ENCODE measurements around the gene MAP1LC3B2. TPM values are rescaled to one million over a fixed set of nuclear protein-coding genes. Genes with fewer than 3 reads are reported as not detected.

Gene MAP1LC3B2
- total RNA-seq, 4 donors from 2014 or later = 1.1 to 1.8 (median 1.8) TPM; not detected in 1

GRCh38 chr12:116591855-116592637 is 32.9 kb downstream of the MAP1LC3B2 start:
- Histone ChIP-seq H3K4me3 (peak overlapping the region in 1 of 2 donors; percentile 16), H3K36me3 (no peaks in the 10 kb centered on the region), H3K4me1 (peaks cover 0 to 35% (median 14%) of the 10 kb centered on the region in 3 donors), H3K27ac (peak overlapping the region in 3 of 4 donors; percentile 60 to 76 (median 73)), H3K9me3 (no peaks in the 10 kb centered on the region), H3K27me3 (no peaks in the 10 kb centered on the region)
- WGBS, 2 donors (ENCODE audit: low coverage in 1 of 2) = 27 to 80% methylated on average over 1 to 5 of the region's 11 CpGs
- TF ChIP-seq POLR2AphosphoS5 (IDR thresholded peaks at IDR 0.05) (peak; percentile 96), POLR2A (IDR thresholded peaks at IDR 0.05) (no peak)
- TF ChIP-seq, protein P1, sequence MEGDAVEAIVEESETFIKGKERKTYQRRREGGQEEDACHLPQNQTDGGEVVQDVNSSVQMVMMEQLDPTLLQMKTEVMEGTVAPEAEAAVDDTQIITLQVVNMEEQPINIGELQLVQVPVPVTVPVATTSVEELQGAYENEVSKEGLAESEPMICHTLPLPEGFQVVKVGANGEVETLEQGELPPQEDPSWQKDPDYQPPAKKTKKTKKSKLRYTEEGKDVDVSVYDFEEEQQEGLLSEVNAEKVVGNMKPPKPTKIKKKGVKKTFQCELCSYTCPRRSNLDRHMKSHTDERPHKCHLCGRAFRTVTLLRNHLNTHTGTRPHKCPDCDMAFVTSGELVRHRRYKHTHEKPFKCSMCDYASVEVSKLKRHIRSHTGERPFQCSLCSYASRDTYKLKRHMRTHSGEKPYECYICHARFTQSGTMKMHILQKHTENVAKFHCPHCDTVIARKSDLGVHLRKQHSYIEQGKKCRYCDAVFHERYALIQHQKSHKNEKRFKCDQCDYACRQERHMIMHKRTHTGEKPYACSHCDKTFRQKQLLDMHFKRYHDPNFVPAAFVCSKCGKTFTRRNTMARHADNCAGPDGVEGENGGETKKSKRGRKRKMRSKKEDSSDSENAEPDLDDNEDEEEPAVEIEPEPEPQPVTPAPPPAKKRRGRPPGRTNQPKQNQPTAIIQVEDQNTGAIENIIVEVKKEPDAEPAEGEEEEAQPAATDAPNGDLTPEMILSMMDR (IDR thresholded peaks at IDR 0.05) = peak in 1 of 4 experiments; percentile 3
- peak; percentile 65 for ATAC-seq

DNA sequence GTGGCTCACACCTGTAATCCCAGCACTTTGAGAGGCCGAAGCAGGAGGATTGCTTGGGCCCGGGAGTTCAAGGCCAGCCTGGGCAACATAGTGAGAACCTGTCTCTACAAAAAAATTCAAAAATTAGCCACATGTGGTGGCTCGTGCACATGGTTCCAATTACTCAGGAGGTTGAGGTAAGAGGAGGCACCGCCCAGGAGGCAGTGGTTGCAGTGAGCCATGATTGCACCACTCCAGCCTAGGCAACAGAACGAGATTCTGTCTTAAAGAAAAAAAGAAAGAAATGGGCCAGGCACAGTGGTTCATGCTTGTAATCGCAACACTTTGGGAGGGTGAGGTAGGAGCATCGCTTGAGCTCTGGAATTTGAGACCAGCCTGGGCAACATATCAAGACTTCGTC is 33.5 kb downstream of the MAP1LC3B2 start:
- peak overlapping the region in 3 of 4 donors; percentile 60 to 76 (median 73) for H3K27ac ChIP-seq
- H3K27me3 ChIP-seq = no peaks in the 10 kb centered on the region
- peak; percentile 42 for ATAC-seq
- TF ChIP-seq EP300 (IDR thresholded peaks at IDR 0.05) = no peak
- WGBS, 2 donors (ENCODE audit: low coverage in 1 of 2) = 91 to 94% methylated on average over 5 of the region's 8 CpGs
- no peaks in the 10 kb centered on the region for H3K36me3 ChIP-seq
- peaks cover 0 to 35% (median 14%) of the 10 kb centered on the region in 3 donors for H3K4me1 ChIP-seq
- H3K4me3 ChIP-seq = no peak overlapping the region
- no peaks in the 10 kb centered on the region for H3K9me3 ChIP-seq

- H3K4me3 ChIP-seq = no peak overlapping the region
- no peaks in the 10 kb centered on the region for H3K36me3 ChIP-seq
- WGBS, 2 donors (ENCODE audit: low coverage in 1 of 2) = 82 to 93% methylated on average over 11 to 12 of the region's 12 CpGs
- H3K9me3 ChIP-seq = no peaks in the 10 kb centered on the region
- TF ChIP-seq POLR2A (IDR thresholded peaks at IDR 0.05) = no peak
- TF ChIP-seq EP300 (IDR thresholded peaks at IDR 0.05) = no peak
- TF ChIP-seq, protein P1 (IDR thresholded peaks at IDR 0.05) = no peak
- TF ChIP-seq POLR2AphosphoS5 (IDR thresholded peaks at IDR 0.05) = no peak
- H3K4me1 ChIP-seq = peaks cover 0 to 50% (median 23%) of the 10 kb centered on the region in 3 donors
- no peak for ATAC-seq
- H3K27ac ChIP-seq = no peak overlapping the region
- no peaks in the 10 kb centered on the region for H3K27me3 ChIP-seq
Measured at GRCh38 chr12:116594325-116595038, 35.3 kb downstream of the MAP1LC3B2 start.

- TF ChIP-seq POLR2AphosphoS5 (IDR thresholded peaks at IDR 0.05) (peak; percentile 51), EP300 (IDR thresholded peaks at IDR 0.05) (no peak)
- Histone ChIP-seq H3K27ac (no peak overlapping the region), H3K27me3 (no peaks in the 10 kb centered on the region), H3K36me3 (no peaks in the 10 kb centered on the region), H3K4me3 (no peak overlapping the region), H3K4me1 (peaks cover 0 to 57% (median 27%) of the 10 kb centered on the region in 3 donors), H3K9me3 (no peaks in the 10 kb centered on the region)
- ATAC-seq = no peak
- WGBS, 2 donors (ENCODE audit: low coverage in 1 of 2) = 0% methylated on average over 1 of the region's 1 CpG; no CpG with 5 or more reads in 1 of the 2 donors
Measured at GRCh38 chr12:116595186-116595585, 36.0 kb downstream of the MAP1LC3B2 start.

GRCh38 chr12:116595672-116596071 is 36.5 kb downstream of the MAP1LC3B2 start:
- no peak overlapping the region for H3K4me3 ChIP-seq
- TF ChIP-seq, protein P1 (IDR thresholded peaks at IDR 0.05) = no peak
- TF ChIP-seq POLR2AphosphoS5 (IDR thresholded peaks at IDR 0.05) = no peak
- no peak for TF ChIP-seq EP300 (IDR thresholded peaks at IDR 0.05)
- TF ChIP-seq POLR2A (IDR thresholded peaks at IDR 0.05) = no peak
- no peak for ATAC-seq
- no peak overlapping the region for H3K27ac ChIP-seq
- no peaks in the 10 kb centered on the region for H3K27me3 ChIP-seq
- H3K4me1 ChIP-seq = peaks cover 0 to 58% (median 27%) of the 10 kb centered on the region in 3 donors
- no peaks in the 10 kb centered on the region for H3K9me3 ChIP-seq
- no peaks in the 10 kb centered on the region for H3K36me3 ChIP-seq

Measured in gastroesophageal sphincter (tissue), 4 donors.